Activated T-cell treated with anti-CD3 and anti-CD28 coated beads, Interleukin-2, amount 50 U/mL, for 48 hours (primary cell): Measurements from ENCODE around the gene NLK.
"Not testable (repeated sequence)": the region's sequence is repeated elsewhere in the genome, so short reads cannot be mapped to it uniquely, and the experiment has no call there.

Experiments used
- DNase-seq, 2 experiments: peaks; one replicate each; pipeline ENCODE4 v3.0.0-alpha.2; 2020

Gene NLK

DNA sequence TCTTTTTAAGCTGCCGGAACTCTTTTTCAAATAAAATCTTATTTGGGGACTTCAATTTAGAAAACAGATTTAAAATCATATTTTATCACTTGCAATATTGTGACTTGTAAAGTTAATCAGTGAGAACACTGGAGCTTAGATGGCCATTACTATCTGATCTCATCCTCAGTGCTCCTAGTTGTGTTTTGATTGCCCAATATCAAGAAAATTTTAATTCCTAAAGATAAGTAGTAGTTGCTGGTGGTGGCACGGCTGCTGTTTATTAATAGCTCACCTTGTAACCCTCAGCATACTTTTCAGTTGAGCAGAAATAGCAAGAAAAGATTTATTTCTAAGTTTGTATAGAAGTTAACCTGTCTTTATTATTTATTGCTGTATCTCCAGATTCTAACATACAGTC lies 124.0 kb downstream of the NLK start:
- no peak for DNase-seq

DNA sequence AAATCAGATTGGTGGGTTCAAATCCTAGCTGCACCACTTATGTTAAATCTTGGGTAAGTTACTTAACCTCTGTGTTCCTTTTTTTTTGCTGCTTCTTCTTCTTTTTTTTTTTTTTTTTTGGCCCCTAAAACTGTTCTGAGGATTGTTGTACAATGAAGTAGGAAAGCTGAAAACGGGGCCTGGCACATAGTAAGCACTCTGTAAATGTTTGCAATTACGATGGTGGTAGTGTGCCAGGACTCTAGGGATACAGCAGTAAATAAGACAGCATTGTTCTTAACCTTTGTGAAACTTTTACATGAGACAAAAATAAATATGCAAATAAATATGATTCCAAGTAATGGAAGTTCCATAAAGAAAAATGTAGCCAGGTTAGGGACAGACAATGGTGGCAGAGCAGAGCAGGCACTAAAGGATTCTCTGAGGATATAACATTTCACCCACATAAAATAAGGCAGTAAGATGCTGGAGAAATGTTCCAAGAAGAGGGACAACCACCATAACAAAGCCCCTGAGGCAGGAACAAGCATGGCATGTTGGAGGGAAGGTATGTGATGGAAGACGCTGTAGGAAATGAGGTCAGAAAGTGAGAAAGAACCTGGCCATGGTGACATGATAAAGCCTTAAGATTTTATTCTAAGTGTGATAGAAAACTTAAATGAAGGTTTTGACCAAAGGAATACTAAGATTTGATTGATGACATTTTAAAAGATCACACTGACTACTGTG lies 127.3 kb downstream of the NLK start:
- DNase-seq, result no peak

DNA sequence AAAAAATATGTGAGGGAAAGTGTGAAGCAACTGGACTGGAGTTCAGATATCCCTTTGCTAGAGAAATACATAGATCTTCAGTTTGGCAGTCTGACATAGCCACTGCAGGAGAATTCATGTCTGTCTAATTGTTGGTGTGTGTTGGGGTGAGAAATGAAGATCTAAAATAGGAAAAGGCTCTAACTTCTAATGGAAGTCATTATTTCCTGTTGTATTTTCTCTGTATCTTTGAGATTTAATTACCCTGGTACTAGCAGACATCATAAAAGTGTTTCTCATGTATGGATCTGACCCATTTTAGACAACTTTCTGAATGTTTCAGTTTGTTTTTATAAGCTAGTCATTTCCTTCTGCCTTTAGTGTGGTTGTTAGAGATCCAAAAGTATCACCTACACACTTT lies 128.3 kb downstream of the NLK start:
- no peak for DNase-seq

DNA sequence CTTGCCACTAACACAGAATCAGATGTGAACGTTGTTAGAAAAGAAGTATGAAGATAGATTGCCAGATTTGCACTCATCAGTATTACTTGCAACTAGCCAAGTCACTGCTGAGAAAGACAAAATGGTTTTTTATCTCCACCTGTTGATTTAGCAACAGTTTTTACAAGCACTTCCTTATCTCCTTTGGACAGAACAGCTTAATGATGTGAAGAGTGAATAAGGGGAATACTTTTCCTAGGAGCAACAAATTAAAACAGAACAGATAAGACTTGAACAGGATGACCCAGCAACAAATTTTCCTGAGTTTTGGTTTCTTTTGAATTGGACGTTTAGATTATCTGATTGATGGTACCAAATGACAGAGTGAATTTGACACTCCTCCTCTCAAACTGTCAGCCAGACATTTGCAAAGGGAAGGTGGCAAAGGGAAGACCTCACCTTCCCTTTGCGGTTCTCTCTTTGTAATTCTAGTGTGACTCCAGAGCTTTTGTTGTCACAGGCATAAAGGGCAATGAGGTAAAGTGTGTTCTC lies 130.6 kb downstream of the NLK start:
- DNase-seq, result no peak

DNA sequence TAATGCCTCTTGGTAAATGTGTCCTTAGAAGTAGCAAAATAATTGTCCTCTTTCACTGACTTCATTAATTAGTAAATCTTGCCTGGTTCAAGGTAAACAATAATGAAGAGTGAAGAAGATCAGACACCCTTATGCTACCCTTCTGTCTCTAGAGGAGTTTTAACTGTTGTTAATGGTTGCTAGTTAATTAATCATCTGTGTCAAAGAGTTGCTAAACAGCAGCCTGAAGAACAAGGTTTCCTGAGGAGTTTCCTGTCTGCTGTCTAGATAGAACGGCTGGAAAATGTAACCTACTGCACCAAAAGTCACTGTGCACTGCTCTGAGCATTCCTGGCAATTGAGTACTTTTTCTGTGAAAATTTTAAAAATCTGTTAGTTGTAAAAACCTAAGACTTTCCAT lies 131.3 kb downstream of the NLK start:
- DNase-seq, result no peak

DNA sequence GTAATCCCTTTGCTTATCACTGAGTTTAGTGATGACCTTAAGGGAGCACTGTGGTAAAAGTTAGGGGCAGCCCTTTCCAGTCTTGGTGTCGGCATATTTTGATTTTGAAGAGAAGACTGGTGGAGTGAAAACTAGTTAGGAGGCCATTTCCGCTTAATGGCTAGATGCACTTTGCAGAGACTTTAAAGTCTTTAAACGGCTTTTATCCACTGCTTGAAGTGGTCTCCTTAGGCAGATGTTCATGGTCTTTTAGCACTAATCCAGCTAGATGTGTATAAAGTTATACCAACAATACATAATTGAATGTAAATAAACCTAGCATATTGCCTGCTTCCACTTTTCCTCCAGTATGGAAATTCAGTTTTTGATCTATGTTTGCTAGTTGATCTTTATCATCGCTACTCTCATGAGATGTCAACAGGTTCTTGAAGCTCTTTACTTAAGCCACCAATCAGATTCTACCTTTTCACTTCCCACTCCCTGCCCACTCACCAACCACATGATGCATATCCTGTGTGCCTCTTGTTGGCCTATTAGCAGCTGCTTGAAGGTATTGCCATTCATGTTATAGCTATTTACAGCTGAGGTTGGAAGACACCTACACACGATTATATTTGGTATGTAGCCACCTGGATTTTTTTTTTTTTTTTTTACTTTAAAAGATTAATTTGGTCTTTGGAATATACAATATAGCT lies 132.0 kb downstream of the NLK start:
- peak; percentile 28 to 44 for DNase-seq

DNA sequence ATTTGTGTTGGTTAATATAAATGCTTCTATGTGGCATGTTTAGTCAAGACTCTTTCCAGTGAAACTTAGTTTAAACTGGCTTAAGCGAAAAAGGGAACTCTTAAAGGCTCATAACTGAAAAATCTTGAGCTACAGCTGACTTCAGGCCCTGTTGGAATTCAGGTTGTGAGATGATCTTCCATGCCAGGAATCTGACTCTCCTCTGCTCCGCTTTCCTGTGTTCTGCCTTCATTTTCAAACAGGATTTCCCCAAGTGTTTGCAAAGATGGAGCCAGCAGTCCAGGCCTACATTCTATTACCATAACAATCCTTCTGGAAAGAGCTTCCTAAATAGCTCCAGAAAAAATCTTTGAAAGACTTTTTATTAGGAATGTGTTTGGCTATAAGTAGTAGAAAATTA lies 134.9 kb downstream of the NLK start:
- DNase-seq, result no peak

DNA sequence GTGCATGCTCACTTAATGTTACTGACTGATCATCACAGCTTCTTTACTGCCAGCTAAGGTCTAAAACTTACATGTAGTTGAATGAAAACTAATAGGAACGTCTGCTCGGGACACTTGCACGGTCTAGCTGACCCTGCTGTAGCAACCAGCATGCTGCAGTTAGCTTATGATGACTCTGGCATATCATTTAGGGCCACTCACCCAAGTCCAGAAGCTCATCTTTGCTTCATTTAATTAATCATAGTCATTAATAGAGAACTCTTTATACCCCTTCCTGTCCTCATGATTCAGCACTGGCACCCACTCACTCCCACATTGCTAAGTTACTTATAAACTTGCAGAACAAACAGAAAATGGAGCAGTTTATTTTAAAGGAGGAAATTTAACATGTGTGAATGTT lies 136.3 kb downstream of the NLK start:
- no peak for DNase-seq

DNA sequence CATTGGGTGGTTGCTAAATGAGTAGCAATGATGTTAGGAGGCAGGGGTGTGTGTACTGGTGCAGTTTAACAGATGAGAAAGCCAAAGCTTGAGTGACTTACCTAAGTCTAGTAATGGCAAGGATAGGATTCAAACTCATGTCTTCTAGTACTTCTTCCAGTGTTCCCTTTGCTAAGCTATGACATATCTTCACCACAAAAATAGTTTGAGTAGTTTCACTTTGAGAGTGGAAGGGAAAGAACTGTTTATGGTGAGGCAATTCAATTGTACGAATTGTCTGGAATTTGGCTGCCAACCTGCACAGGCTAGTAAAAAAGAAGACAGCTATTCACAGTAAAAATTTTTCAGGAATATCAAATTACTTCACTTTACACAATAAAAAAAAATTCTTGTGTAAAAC lies 138.0 kb downstream of the NLK start:
- no peak for DNase-seq

DNA sequence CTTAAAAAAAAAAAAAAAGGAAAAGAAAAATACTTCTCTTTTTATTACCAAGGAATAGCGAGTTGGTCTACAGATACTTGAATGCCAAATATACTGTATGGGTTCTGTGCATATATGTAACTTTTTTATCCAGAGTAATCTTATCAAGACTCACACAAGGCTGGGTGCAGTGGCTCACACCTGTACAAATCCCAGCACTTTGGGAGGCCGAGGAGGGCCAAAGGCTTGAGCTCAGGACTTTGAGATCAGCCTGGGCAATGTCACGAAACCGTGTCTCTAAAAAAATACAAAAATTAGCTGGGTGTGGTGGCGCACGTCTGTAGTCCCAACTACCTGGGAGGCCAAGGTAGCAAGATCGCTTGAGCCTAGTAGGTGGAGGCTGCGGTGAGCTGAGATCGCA lies 139.1 kb downstream of the NLK start:
- DNase-seq, result no peak

DNA sequence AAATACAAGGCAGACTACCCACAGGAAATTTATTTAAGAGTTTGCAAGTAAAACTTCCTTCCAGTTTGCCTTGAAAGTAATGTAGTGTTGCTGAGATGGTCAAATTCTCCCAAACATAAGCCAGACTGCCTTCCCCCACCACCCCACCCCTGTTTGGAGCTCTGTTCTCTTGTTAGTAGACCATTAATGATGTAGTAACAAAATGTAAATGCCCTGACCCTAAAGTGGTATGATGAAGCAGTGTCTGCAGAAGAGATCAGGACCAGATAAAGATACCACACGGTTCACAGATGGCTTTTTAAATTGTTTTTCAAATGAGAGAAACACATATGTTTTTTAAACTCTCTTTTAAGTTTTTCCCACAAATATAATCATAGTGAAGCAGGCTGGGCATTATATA lies 140.1 kb downstream of the NLK start:
- DNase-seq, result no peak

DNA sequence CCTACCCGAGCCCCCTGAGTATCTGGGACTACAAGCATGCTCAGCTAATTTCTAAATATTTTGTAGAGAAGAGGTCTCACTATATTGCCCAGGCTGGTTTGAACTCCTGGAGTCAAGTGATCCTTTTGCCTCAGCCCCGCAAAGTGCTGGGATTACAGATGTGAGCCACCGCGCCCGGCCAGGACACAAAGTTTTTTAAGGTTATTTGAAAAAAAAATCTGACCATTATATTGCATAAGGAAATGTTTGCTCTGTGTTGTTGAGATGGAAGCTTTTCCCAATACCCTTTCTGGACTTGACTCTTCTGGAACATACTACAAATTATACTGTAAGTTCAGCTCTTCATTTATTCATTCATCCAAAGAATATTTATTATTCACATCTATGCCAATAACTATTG lies 143.2 kb downstream of the NLK start:
- DNase-seq, result no peak

DNA sequence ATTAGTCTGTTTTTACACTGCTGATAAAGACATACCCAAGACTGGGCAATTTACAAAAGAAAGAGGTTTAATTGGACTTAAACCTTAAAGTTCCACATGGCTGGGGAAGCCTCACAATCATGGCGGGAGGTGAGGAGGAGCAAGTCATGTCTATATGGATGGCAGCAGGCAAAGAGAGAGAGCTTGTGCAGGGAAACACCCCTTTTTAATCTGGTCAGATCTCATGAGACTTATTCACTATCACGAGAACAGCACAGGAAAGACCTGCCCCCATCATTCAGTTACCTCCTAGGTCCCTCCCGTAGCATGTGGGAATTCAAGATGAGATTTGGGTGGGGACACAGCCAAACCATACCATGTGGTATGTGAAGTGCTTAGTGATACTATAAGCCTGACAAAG lies 144.0 kb downstream of the NLK start:
- not testable (repeated sequence) for DNase-seq

DNA sequence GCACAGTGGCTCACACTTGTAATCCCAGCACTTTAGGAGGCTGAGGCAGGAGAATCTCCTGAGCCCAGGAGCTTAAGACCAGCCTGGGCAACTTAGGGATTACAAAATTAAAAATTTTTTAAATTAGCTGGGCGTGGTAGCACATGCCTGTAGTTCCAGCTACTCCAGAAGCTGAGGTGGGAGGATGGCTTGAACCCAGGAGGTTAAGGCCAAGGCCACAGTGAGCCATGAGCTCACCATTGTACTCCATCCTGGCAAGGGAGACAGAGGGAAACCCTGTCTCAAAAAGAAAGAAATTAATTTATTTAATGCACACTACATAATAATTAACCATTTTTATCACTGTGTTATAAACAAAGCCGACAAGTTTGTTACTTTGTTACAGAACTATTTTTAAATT lies 145.5 kb downstream of the NLK start:
- no peak for DNase-seq

DNA sequence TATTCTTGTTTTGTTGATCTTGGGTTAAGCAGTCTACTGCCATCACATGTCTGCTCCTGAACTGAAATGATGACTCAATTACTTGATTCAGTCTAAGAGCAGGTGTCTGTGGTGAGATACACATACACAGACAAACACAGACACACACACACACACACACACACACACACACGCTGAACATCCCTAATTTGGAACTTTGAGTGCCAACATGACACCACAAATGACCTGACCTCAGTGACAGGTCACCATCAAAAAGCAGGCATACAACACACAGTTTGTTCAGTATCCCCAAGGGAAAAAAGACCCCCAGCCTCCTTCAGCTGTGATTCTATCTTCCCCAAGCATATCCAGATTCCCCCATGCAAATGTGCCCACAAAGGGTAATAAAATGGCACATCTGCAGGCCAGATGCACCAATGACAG lies 146.4 kb downstream of the NLK start:
- DNase-seq, result no peak

DNA sequence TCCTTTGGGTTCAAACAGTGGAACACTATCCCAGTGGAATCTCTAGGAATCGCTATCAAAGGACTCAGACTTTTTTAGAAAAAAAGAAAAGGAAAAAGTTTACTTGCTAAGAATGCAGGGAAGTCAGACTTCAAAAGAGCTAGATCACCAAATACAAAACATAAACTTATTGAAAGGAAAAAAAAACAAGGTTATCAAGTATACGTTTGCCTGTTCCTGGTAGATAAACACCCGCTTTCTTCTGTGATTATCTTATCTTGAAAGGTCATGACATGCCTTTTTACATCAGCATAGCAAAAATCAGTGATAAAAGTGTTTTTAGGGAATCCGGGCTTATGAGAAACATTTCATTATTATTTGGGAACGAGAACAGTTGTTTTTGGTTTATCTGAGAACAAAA lies 147.2 kb downstream of the NLK start:
- no peak for DNase-seq

DNA sequence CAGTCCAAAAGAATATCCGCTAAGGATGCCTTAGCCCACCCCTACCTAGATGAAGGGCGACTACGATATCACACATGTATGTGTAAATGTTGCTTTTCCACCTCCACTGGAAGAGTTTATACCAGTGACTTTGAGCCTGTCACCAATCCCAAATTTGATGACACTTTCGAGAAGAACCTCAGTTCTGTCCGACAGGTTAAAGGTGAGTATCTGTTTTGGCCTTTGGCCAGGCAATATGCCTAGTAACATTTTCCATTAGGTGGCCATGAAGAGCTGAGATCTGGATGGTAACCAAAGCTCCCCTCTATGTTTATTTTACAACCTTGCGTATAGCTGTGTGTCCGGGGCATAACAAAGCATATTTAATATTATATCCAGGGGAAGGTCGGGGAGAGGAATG lies 148.5 kb downstream of the NLK start:
- no peak for DNase-seq

DNA sequence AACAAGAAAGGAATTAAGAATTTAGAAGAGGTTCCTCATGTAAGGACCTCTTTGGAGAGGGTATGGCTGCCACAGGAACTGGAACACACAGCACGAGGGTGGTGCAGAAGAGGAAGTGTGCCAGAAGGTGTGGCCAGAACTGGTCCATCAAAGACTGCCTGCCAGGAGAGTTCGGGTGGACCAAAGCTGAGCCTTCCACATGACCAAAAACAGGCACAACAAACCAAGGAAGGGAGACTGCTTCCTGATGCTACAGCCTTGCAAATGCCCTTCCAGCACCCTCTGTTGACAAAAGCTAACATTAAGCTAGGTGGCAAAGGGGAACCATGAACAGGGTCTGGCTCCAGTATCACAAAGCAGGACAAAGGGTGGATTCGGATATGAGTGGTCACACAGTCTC lies 150.8 kb downstream of the NLK start:
- DNase-seq, result no peak

DNA sequence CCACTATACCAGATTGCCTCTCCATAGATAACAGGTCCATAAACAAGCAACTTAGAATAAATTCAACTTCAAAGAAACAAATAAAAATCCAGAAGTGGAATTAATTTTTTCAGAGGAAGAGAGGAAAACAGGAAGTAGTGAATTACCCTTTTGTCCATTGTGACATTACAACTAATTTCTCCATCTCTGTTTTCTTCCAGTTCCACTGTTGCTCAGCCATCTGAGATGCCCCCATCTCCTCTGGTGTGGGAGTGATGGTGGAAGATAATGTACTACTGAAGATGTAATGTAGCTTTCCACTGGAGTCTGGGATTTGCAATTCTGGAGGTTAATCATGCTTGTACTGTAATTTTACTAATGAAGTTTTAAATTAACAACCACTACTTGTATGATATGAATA lies 151.9 kb downstream of the NLK start:
- no peak for DNase-seq

DNA sequence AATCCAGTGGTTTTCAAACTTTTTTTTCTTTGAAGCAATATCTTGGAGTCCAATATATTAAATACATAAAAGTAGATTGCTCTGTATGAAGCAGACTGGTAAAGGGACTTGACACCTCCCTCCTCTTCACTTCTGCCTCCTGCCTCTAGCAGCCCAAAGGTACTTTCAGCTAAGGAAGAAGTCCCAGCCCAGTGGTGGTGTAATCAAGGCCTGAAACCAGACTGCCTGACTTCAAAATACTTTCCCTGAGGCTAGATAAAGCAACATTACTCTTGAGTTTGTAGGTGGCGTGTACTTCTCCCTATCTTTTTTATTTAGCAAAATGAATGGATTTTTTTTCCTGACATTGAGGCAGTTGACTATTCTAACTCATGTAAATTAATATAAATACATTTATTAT lies 154.2 kb downstream of the NLK start:
- no peak for DNase-seq

DNA sequence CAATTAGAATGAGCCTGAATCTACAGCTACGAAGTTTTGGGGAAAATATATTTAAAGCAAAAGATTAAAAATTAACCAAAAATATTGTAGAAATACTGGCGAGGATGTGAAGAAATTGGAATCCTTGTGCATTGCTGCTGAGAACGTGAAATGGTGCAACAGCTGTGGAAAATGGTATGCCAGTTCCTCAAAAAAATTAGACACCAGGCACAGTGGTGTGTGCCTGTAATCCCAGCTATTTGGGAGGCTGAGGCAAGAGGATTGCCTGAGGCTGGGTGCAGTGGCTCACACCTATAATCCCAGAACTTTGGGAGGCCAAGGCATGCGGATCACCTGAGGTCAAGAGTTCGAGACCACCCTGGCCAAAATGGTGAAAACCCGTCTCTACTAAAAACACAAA lies 156.6 kb downstream of the NLK start:
- DNase-seq, result no peak

DNA sequence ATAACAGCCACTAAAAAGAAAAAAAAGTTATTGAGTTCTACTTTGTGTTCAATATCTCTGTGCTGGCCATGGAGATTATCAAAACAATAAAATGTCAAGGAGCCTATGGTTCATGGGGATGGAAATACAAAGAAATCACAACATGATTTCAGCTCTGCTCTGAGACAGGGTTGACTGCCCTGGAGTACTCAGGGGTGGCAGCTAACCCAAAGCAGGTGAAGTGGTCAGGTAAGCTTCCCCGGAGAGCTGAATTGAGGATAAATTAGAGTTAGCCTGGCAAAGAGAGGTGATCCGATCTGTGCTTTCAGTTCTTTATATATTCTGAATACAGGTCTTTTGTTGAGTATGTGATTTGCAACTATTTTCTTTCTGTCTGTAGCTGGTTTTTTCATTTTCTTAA lies 157.3 kb downstream of the NLK start:
- DNase-seq, result no peak

DNA sequence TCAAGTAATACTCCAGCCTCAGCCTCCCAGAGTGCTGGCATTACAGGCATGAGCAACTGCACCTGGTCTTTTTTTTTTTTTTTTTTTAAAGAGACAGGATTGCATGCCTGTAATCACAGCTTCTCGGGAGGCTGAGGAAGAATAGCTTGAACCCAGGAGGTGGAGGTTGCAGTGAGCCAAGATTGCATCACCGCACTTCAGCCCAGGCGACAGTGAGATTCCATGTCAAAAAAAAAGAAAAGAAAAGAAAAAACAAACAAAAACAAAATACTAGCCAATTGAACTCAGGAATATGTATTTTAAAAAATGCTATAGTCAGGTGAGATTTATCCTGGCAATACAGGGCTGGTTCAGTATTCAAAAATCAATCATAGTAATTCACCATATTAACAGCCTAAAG lies 158.8 kb downstream of the NLK start:
- no peak for DNase-seq

DNA sequence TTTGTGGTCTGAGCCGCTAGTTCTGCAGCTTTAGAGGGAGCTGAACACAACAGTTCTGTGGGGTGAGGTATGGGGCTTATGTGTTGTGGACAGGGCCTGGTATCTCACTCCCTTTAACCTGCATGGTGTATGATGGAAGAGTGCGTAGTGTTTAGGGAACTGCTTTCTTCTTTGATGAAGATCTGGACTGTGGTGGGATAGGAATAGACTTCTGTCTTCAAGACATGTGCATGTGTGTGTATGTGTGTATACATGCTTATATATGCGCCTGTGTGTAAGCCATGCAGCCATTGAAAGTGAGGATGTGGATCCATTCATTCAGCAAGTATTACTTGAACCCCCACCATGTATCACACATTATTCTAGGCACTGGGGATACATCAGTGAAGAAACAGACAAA lies 161.8 kb downstream of the NLK start:
- no peak for DNase-seq

DNA sequence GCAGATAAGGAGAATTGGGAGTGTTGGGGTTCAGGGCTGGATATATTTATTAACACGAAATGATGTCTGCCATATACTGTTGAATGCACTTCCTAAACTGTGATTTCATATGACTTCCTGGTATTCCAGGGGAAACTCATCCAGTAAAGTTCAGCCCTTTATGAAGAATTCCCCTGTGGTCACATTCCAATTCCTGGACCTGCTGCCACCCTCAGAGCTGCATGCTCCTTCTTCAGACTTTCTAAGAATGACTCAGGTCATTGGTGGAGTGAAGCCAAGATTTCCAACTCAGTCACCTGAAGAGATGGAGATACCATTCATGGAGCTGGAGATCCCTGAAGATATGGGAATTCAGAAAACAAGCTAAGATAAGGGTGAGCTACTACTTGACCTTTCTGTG lies 162.3 kb downstream of the NLK start:
- DNase-seq, result no peak
